Astrocyte (in vitro differentiated cells and primary cell): ENCODE data around the gene MTURN.

Experiments
- CTCF ChIP-seq: IDR thresholded peaks from 2 replicates; pipeline ENCODE4 v1.5.1; 2011; ENCODE audit warnings: low read depth, mild to moderate bottlenecking, inconsistent platforms, low read length, moderate library complexity; ENCODE audit not compliant: insufficient read depth
- EZH2 ChIP-seq: IDR thresholded peaks from 2 replicates; pipeline ENCODE4 v1.6.1; 2012; ENCODE audit warnings: mild to moderate bottlenecking, low read length, inconsistent platforms; ENCODE audit not compliant: insufficient read depth

DNA sequence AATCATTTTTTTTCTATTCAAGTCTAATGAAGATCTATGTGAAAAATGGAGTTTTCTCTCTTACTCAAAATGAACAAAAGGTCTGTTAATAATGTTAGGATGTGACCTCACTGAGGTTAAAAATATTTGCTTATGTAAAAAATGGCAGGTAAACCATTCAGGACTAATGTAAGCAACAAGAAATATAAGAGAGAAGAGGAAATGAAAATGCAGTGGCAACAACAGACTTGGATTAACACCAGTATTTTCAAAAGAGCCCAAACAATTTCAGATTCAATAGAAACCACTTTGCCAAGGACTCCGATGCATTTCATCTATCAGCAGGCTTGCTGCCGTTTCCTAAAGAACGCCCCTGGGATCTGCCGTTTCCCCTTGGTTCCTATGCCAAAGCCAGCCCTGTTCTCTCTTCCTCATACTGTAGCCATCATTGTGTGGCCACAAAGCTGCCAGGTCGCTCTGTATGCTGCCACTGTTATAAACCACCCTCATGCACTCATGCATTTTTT, 66.4 kb downstream of the MTURN start:
- TF ChIP-seq CTCF (no peak), EZH2 (no peak)
